ENCODE measurements around the gene SPOPL.

Gene SPOPL

GRCh38 chr2:138495384-138495783, 6.2 kb upstream of the SPOPL start:
- no peak for DNase-seq

- DNase-seq = no peak
These were observed 5.4 kb upstream of the SPOPL start for GRCh38 chr2:138496096-138496651.

GRCh38 chr2:138497294-138497693, 4.3 kb upstream of the SPOPL start:
- no peak for DNase-seq

GRCh38 chr2:138499684-138500083, 1.9 kb upstream of the SPOPL start:
- peak; percentile 8 to 50 (median 43) for DNase-seq

- no peak for DNase-seq
These were observed 762 bp upstream of the SPOPL start for GRCh38 chr2:138500592-138501424.

GRCh38 chr2:138502255-138503086, 901 bp downstream of the SPOPL start:
- peak; percentile 25 to 53 (median 30) for DNase-seq

GRCh38 chr2:138503087-138503442, 1.5 kb downstream of the SPOPL start:
- DNase-seq = peak; percentile 36 to 56 (median 52)

- no peak for DNase-seq
These were observed 2.1 kb downstream of the SPOPL start for GRCh38 chr2:138503652-138504051.

- DNase-seq = no peak
These were observed 2.5 kb downstream of the SPOPL start for GRCh38 chr2:138504092-138504491.

GRCh38 chr2:138504546-138505235, 3.1 kb downstream of the SPOPL start:
- peak; percentile 31 to 71 (median 67) for DNase-seq

- DNase-seq = no peak
These were observed 5.7 kb downstream of the SPOPL start for GRCh38 chr2:138507267-138507666.

- DNase-seq = no peak
These were observed 8.7 kb downstream of the SPOPL start for GRCh38 chr2:138510319-138510718.

- DNase-seq = no peak
These were observed 11.1 kb downstream of the SPOPL start for GRCh38 chr2:138512672-138513071.

- DNase-seq = no peak
These were observed 12.6 kb downstream of the SPOPL start for GRCh38 chr2:138514173-138514572.

- no peak for DNase-seq
These were observed 13.5 kb downstream of the SPOPL start for GRCh38 chr2:138515092-138515491.

- no peak for DNase-seq
These were observed 14.6 kb downstream of the SPOPL start for GRCh38 chr2:138516030-138516704.

GRCh38 chr2:138518860-138519259, 17.3 kb downstream of the SPOPL start:
- DNase-seq = peak in 1 of 3 donors; percentile 8

- peak in 1 of 3 donors; percentile 8 for DNase-seq
These were observed 20.3 kb downstream of the SPOPL start for GRCh38 chr2:138521821-138522220.

- peak in 1 of 3 donors; percentile 14 for DNase-seq
These were observed 21.0 kb downstream of the SPOPL start for GRCh38 chr2:138522556-138522955.

- peak; percentile 10 to 46 (median 34) for DNase-seq
These were observed 21.6 kb downstream of the SPOPL start for GRCh38 chr2:138523018-138523672.

- peak in 1 of 3 donors; percentile 17 for DNase-seq
These were observed 22.1 kb downstream of the SPOPL start for GRCh38 chr2:138523673-138524042.

GRCh38 chr2:138524353-138524752, 22.8 kb downstream of the SPOPL start:
- DNase-seq = peak in 1 of 3 donors; percentile 16
